NCI-H128 (cell line): ENCODE data around the gene NCKAP5.
"Not testable (repeated sequence)": the region's sequence is repeated elsewhere in the genome, so short reads cannot be mapped to it uniquely, and the experiment has no call there.

Experiments
- DNase-seq: peaks from one replicate; lab custom pipeline; 2025; ENCODE audit not compliant: unreplicated experiment; lab: John Stamatoyannopoulos, UW

The NCKAP5 gene

GRCh38 chr2:133525090-133525489, 43.2 kb downstream of the NCKAP5 start:
- DNase-seq: no peak

- DNase-seq: no peak
These were observed 44.9 kb downstream of the NCKAP5 start for GRCh38 chr2:133523406-133523805.

- DNase-seq: no peak
These were observed 46.1 kb downstream of the NCKAP5 start for GRCh38 chr2:133522204-133522603.

GRCh38 chr2:133521146-133521745, 47.0 kb downstream of the NCKAP5 start:
- no peak for DNase-seq

- DNase-seq: not testable (repeated sequence)
These were observed 48.6 kb downstream of the NCKAP5 start for GRCh38 chr2:133519677-133520076.

GRCh38 chr2:133518700-133519344, 49.4 kb downstream of the NCKAP5 start:
- DNase-seq: no peak

GRCh38 chr2:133517876-133518275, 50.4 kb downstream of the NCKAP5 start:
- DNase-seq: no peak

GRCh38 chr2:133516405-133517026, 51.7 kb downstream of the NCKAP5 start:
- no peak for DNase-seq

- DNase-seq: no peak
These were observed 53.0 kb downstream of the NCKAP5 start for GRCh38 chr2:133515271-133515670.

GRCh38 chr2:133513893-133514292, 54.4 kb downstream of the NCKAP5 start:
- no peak for DNase-seq

GRCh38 chr2:133512121-133512520, 56.1 kb downstream of the NCKAP5 start:
- no peak for DNase-seq

- DNase-seq: no peak
These were observed 56.6 kb downstream of the NCKAP5 start for GRCh38 chr2:133511679-133512078.

- no peak for DNase-seq
These were observed 58.5 kb downstream of the NCKAP5 start for GRCh38 chr2:133509777-133510176.

GRCh38 chr2:133508546-133509165, 59.6 kb downstream of the NCKAP5 start:
- no peak for DNase-seq

GRCh38 chr2:133506996-133507395, 61.3 kb downstream of the NCKAP5 start:
- no peak for DNase-seq

- no peak for DNase-seq
These were observed 63.4 kb downstream of the NCKAP5 start for GRCh38 chr2:133504566-133505505.

- no peak for DNase-seq
These were observed 64.3 kb downstream of the NCKAP5 start for GRCh38 chr2:133503927-133504326.

- DNase-seq: no peak
These were observed 64.9 kb downstream of the NCKAP5 start for GRCh38 chr2:133503323-133503722.

GRCh38 chr2:133502678-133503077, 65.6 kb downstream of the NCKAP5 start:
- no peak for DNase-seq

GRCh38 chr2:133500917-133501316, 67.3 kb downstream of the NCKAP5 start:
- DNase-seq: no peak
